Measurements from ENCODE around the gene ZSCAN12. TPM values are rescaled to one million over a fixed set of nuclear protein-coding genes. Genes with fewer than 3 reads are reported as not detected.
A peak's percentile ranks its signal among the peaks of the same experiment; 100 is the strongest.

Gene ZSCAN12
- total and polyA plus RNA-seq, 2 of the 13 experiments (the other 11 are each of a cell fraction or from before 2014, with no cell fraction given), result 2.8 to 8.9 TPM

GRCh38 chr6:28349892-28350737 lies 49.4 kb downstream of the ZSCAN12 start, which contains the start of gene ZKSCAN3 (continued):
- TF ChIP-seq, protein P1, sequence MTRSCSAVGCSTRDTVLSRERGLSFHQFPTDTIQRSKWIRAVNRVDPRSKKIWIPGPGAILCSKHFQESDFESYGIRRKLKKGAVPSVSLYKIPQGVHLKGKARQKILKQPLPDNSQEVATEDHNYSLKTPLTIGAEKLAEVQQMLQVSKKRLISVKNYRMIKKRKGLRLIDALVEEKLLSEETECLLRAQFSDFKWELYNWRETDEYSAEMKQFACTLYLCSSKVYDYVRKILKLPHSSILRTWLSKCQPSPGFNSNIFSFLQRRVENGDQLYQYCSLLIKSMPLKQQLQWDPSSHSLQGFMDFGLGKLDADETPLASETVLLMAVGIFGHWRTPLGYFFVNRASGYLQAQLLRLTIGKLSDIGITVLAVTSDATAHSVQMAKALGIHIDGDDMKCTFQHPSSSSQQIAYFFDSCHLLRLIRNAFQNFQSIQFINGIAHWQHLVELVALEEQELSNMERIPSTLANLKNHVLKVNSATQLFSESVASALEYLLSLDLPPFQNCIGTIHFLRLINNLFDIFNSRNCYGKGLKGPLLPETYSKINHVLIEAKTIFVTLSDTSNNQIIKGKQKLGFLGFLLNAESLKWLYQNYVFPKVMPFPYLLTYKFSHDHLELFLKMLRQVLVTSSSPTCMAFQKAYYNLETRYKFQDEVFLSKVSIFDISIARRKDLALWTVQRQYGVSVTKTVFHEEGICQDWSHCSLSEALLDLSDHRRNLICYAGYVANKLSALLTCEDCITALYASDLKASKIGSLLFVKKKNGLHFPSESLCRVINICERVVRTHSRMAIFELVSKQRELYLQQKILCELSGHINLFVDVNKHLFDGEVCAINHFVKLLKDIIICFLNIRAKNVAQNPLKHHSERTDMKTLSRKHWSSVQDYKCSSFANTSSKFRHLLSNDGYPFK (CRISPR knock-in tag; IDR thresholded peaks at IDR 0.05; ENCODE audit: borderline replicate concordance), result peak; percentile 90
- TF ChIP-seq JARID2 (CRISPR knock-in tag; IDR thresholded peaks at IDR 0.05; ENCODE audit: insufficient replicate concordance) (no peak), ZFP82 (CRISPR knock-in tag; IDR thresholded peaks at IDR 0.05; ENCODE audit: borderline replicate concordance) (no peak), SMAD9 (CRISPR knock-in tag; IDR thresholded peaks at IDR 0.05) (no peak), PRPF4 (IDR thresholded peaks at IDR 0.05; ENCODE audit: low read depth, low read length, poor library complexity, severe bottlenecking) (no peak), KDM3A (CRISPR knock-in tag; IDR thresholded peaks at IDR 0.05; ENCODE audit: low read depth) (0 out of 2 replicates have a peak, but pooled peaks have one; percentile 59), ZNF256 (CRISPR knock-in tag; conservative IDR thresholded peaks at IDR 0.05) (no peak), PAXIP1 (CRISPR knock-in tag; conservative IDR thresholded peaks at IDR 0.05) (peak; percentile 53), DZIP1 (CRISPR knock-in tag; IDR thresholded peaks at IDR 0.05) (no peak), REPIN1 (CRISPR knock-in tag; IDR thresholded peaks at IDR 0.05; ENCODE audit: borderline replicate concordance, low read depth) (peak; percentile 95), ATF7-NPFF (CRISPR knock-in tag; IDR thresholded peaks at IDR 0.05; ENCODE audit: low read depth) (peak; percentile 72; the same call in 1 of the 2 replicates), ZBTB42 (CRISPR knock-in tag; IDR thresholded peaks at IDR 0.05) (peak; percentile 85; the same call in 1 of the 2 replicates), ZNF761 (CRISPR knock-in tag; conservative IDR thresholded peaks at IDR 0.05) (0 out of 2 replicates have a peak, but pooled peaks have one; percentile 49), ZNF570 (CRISPR knock-in tag; IDR thresholded peaks at IDR 0.05; ENCODE audit: borderline replicate concordance) (no peak), ZNF563 (CRISPR knock-in tag; IDR thresholded peaks at IDR 0.05) (no peak), MEIS1 (CRISPR knock-in tag; IDR thresholded peaks at IDR 0.05; ENCODE audit: borderline replicate concordance) (peak; percentile 81), ELF3 (CRISPR knock-in tag; IDR thresholded peaks at IDR 0.05) (peak; percentile 84; the same call in 1 of the 2 replicates)

Data from HepG2 (cell line).